GM19328 (cell line): ENCODE measurements around the gene DPP7.
"Not testable (repeated sequence)": the region's sequence is repeated elsewhere in the genome, so short reads cannot be mapped to it uniquely, and the experiment has no call there.

ENCODE experiments used
- ATAC-seq: cut with Tn5 transposase; IDR thresholded peaks from one replicate; pipeline ENCODE4 v1.9.1; 2021; ENCODE audit warnings: mild to moderate bottlenecking, moderate library complexity; ENCODE audit not compliant: unreplicated experiment

Gene DPP7

DNA sequence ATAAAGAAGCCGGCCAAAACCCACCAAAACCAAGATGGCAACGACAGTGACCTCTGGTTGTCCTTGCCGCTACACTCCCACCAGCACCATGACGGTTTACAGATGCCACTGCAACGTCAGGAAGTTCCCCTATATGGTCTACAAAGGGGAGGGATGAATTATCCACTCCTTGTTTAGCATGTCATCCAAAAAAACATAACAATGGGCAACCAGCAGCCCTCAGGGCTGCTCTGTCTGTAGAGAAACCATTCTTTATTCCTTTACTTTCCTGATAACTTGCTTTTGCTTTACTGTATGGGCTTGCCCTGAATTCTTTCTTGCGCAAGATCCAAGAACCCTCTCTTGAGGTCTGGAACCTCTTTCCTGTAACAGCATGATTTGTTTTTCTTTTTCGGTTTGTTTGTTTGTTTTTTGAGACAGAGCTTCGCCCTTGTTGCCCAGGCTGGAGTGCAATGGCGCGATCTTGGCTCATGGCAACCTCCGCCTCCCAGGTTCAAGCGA is 39.2 kb downstream of the DPP7 start:
- ATAC-seq = no peak

DNA sequence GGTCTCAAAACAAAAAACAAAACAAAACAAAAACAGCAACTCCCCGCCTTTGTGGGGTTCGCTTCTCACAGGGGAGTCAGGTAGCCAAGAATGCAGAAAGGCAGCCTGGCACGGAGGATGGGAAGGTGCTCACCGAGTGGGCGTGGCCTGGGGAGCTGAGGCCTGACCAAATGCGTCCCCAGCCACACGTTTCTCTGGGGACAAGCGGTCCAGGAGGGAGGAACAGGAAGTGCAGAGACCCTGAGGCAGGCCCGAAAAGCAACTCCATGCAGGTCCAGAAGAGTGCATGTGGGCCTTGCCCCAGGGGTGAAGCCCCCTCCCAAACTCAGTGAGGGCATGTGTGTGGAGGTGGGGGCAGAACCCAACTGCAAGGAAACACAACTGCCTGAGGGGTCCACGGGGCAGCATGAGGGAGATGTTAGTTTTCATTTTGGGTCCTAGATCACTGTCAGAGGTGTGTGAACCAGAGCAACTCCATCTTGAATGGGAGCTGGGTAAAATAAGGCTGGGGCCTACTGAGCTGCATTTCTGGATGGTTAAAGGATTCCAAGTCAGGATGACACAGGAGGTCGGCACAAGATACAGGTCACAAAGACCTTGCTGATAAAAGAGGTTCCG is 39.8 kb downstream of the DPP7 start:
- ATAC-seq = no peak

DNA sequence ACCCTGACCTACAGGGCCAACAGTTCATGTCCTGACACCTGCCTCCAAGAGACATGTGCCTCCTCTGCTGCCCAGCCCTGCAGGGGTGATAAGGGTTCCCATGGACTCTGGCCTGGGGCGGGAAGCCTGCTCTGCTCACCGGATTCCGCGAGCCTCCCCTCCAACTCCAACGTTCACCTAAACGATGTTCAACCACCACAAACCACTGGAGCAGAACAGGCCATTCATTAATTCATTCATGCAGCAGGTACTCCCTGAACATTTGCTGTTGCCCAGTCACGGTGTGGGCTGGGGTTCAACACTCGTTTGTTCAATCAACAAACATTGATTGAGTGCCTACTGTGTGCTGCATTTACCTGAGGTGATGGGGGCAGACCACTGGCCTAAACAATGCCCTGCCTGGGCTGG is 40.5 kb downstream of the DPP7 start:
- ATAC-seq = no peak

DNA sequence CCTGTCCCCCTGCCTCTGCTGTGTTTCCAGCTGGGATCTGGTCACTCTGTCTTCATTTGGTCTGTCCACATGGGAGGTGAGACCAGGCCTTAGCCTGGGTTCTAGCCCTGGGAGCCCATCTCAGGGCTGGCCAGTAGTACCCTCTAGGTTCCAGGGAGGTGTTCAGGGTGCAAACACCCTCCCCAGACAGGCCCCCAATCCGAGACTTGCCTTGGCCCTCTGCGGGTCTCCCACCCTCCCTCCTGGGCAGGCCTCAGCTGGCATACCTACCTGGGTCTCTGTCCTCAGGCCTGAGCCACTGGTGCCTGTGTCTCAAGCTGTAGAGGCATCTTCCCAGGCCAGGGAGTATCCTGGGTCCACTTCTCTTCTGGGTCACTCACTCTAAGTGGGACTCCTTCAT is 43.3 kb downstream of the DPP7 start:
- ATAC-seq = no peak

DNA sequence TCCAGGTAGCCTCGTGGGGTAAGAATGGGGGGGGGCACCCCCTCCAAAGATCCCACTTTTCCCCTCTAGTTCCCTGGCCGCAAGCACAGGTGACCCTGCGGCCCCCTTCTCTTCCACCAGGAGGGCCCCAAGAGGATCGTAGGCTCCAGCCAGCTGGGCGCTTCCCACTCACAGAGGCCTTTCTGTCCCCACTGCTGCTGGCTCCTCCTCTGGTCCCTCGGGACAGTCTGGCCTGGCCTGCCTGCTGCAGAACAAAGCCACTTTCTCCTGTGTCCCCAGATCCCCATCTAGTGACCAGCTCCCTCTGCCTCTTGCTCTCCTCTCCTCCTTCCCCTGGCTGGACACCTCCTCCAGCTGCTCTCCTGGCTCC is 43.6 kb downstream of the DPP7 start:
- no peak for ATAC-seq

DNA sequence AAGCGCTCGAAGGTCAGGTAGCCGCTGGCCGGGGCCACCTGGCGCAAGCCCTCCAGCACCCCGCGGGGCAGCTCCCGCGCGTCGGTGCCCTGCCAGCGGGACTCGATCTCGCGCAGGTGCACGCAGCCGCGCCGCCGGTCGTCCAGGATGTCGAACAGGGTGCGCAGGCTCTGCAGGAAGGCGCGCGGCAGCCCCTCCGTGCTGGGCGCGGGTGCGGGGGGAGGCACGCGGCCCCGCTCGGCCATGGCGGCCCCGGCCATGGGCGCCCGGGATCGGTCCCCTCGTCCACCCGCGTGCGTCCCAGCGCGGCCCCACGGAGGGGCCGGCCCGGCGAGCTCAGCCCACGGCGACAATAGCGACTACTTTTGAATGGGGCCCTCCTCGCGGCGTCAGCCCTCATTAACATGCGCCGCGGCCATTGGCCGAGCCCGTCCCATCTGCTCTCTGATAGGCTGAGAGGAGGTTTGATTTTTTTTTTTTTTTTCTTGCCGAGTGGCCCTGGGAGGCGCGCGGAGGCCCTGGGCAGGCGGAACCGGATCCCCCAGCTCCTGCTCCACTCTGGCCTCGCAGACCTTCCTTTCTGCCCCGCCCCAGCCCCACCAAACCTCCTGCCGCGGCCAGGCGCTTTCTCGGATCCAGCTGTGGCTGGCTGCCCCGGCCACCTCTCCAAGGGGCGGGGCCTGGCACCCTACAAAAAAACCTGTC is 44.2 kb downstream of the DPP7 start, which contains the start of gene SAPCD2:
SAPCD2 (minus strand) TSS at position 357 of the 705 bp plus-strand sequence; CDS start at position 260, 97 bp downstream.
- ATAC-seq = peak; percentile 66

DNA sequence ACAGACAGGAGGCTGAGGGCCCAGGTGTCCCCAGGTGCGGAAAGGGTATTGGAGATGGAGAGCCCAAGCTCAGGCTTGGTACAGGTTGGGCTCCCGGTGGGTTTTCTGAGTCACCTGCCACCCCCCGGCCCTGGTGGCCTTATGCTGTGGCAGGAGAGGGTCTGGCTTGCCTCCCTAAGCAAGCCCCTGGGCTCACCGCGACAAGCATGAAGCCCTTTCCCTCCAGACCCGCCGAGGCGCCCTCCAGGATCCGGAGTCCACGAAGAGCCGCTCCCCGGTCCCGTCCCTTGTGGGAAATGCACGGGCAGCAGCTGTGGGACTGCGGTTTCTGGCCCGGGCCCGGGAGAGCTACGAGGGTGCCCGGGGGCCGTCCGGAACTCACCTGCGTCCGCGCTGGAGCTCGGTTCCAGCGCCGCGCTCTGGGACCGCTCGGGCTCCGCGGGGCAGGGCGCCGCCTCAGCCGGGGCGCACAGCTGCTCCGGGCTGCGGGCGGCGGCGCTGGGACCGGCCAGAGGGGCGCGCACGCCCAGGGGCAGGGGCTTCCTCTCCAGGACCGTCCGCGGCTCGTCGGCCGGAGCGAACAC is 44.9 kb downstream of the DPP7 start:
- peak; percentile 14 for ATAC-seq

DNA sequence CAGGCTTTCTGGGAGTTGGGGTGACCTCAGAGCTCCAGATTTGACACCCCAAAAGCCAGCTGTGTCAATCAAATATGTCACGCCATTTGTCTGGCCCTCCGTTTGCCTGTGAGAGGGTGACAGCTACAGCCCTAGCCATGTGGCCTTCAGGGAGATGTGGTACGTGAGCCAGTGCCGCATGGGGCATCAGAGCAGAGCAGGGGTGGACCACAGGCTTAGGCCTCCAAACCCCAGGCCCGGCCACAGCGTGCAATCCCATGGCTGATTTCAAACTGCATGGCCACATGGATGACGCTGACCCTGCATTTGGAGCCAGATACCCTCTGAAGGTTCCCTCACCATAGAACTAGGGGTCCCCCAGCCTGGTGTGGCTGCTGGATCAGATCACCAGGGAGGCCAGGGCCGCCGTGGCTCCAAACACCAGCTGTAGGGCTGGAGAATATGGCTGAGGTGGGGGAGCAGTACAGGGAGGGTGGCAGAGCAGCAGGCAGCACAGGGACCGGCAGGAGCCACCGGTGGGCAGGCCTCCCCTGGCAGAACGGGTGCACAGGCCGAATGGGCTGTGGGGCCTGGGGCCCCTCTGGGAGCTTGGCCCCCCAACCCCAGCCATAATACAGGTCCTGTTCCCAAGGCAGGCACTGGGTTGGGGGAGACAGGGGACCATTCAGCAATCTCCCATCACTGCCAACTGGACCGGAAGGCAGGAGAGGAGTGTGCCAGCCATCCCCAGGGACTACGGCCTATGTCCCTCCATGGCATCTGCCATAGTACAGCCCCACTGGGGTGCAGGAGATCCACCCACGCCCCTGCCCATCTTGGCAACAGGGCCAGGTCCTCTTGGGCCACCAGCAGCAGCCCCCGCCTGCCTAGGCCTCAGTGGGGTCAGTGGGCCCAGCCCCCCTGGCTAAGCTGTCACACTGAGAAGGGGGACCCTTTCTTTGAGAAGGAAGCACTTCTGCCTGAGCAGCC is 45.7 kb downstream of the DPP7 start:
- ATAC-seq = no peak

DNA sequence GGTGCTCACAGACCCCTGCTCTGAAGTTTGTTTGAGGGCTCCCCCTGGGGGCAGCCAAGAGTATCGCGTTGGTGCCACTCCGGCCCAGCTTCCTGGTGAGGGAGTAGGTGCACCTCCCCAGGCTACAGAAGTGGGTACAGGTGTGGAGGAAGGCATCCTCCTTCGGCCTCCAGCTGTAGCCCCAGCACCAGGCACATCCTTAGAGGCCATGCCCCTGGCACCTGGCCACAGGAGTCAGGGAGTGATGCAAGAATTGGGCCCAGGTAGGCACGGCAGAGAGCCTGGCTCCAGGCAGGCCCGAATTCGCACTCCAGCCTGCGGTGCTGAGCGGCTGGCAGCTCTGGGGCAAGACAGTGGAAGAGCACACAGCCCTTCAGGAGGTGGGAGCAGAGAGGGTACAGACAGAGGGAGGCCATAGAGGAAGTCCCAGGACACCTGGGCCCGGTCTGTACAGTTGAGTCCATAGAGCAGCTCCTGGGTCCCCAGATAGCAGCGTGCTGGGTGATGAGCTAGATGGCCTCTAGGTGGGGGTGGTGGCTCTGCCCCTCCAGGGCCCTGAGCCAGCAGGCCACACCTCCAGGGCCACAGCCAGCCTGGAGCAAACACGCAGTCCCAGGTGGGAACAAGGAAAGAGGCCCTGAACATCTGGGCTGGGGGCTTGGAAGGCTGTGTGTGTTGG is 46.5 kb downstream of the DPP7 start:
- no peak for ATAC-seq

DNA sequence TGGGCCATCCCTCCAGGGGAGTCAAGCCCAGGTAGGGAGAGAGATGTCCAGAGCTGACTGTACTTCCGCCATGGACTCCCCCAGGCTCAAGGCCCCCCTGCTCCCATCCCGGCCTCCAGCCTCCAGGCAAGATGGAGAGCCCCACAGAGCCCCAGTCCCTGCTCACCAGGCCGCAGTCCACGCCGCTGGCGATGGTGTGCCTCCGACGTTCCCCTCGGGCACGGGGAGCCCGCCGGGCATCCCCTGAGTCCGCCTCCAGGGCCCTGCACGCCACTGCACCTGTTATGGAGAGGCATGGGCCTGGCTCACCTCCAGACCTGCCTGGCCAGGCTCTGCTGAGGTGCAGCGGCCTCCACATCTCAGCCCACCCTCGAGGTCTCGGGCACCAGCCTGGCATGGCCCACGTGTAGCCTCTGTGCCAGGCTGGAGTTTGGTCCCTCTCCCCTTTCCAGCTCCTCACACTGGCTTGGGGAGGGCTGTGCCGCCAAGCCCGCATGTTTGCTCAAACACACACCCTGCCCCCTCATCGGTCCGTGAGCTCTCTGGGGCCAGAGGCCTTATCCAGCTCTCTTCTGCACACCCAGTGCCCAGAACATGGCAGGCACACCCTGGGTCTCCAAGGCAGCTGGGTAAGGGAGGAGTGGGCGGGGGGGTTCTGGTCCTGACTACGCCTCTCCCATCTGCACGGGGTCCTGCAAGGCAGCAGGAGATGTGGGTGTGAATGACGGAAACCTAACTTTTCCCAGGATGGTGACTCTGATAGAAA is 48.3 kb downstream of the DPP7 start:
- ATAC-seq = no peak

DNA sequence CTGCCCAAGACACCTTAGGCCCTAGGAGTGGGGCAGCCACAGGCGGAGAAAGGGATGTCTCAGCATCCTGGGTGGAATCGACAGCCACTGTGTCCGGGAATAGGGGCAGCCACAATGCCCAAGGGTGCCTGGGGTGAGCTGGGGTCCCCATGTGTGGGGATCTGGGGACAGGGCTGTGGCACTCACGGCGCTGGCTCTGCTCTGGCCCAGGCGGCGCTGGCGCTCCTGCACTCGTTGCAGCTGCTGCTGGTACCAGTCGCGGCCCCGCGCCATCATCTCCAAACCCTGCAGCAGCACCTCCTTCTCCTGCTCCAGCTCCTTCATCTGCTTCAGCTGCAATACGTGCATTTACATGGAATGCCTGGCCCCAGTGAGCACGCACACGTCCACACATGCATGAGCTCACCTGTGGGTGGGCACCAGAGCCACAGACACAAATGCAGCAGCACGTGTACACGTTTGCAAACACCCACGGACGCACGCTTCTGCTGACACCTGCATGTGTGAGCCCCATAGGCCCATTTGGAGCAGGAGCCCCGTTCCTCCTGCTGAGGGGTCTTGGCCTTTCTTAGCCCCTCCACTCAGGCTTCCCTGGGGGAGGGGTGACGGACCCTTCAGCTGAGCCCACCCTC is 49.1 kb downstream of the DPP7 start:
- ATAC-seq = no peak

DNA sequence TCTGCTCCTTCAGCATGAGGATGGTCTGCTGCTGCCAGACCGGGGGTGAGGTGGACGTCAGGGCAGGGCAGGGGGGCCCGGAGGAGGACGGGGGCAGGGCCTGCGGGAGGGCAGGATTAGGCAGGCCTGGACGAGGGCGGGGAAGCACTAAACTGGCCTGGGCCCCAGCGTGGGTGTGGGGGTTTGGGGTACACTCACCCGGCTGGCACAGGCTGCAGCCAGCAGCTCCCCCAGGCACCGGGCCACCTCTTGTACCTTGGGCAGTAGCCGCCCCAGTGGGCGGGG is 49.7 kb downstream of the DPP7 start:
- ATAC-seq = no peak

DNA sequence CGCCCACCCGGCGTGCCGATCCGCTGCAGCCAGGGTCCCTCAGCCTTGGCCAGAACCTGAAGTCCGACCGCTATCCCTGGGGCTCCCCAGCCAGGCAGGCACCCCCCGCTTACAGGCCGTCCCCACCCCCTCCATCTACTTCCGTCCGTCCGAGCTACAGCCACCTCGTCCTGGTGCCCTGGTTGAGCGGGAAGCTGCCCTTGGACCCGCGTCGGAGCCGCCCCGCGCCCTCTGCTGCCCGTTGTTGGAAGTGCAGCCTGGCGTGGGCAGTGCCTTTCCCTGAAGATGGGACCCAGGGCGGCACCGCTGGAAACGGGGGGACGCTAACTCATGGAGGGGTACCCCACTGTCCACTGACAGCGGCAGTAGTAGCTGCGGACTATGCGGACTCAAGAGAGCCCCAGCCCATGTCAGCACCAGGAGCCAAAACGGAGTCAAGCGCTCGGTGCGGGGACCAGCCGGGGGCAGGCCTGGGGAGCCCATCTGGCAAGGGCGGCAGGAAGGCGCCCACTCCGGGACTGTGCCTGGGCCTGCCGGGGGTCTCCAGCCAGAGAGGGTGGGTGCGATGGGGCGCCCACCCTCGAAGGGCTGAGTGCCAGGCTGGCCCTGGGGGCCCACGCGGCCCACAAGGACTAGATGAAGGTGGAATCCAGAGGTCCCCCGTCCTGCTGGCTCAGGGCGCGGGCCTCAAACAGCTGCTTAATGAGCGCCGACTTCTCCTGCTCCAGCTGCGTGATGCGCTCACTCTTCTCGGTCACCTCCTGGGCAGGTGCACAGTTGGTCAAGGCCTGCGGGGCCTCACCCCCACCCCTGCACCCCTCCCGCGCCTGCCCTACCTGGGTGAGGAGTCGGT is 50.3 kb downstream of the DPP7 start:
- ATAC-seq = no peak

DNA sequence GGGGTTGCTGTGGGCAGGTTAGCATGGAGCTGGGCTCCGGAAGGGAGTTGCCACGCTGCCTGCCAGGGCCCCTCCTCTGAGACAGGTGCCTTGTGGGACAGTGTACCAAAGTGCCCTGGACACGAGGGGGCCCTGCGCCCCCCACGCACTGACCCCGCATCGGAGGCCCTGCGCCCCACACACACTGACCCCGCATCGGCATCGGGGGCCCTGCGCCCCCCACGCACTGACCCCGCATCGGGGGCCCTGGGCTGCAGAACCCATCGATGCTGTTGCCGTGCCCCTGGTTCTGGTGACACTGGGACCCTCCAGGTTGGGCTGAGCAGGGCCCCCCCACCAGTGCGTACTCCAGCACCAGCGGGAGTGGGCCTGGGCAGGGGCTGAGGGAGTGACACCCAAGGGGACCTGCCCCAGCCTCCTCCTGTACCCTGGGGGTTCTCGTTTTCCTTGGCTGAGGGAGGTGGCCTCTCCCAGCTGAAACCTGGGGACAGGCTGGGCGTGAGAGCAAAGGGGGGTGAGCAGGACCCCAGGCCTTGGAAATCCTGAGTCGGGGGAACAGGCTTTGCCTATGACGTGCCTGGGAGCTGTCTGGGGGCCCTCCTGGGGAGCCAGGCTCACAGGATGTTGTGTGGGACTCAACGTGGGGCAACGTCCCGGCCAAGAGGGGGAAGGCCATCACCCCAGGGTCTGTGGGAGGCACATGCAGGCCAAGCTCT is 51.1 kb downstream of the DPP7 start:
- ATAC-seq = no peak

DNA sequence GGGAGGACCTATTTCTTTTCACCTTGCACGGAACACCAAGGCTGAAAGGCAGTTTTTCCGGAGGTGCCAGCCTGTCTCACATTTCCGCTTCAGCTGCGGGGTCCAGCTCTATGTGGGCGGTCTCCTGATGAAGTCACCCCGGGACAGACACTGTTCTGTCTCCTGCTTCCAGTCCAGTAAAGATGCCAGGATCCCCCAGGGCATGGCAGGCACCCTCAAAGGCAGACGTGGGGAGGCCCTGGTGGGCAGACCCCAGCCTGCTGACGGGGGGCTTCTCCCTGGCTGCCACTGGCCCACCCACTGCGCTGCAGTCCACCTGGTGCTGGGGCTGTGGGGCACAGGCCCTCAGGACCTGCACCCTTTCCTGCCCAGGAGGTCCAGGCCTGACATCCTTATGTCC is 51.7 kb downstream of the DPP7 start:
- ATAC-seq = not testable (repeated sequence)

DNA sequence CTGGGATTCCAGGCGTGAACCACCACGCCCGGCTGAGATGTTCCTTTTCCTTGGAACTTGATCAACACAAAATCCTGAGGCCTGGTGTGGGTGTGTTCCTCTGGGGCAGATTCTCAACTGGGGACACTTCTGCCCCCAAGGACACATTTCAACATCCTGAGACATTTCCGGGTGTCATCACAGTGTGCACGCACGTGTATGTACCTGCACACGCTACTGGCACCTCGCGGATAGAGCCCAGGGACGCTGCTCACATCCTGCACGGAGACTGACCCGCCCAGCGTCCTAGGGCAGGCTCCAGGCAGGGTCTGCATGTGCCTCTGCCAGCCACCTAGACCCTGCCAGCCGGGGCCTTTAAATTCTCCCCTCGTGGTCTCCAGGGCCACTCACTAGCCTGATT is 52.1 kb downstream of the DPP7 start:
- ATAC-seq = no peak
